Measurements from ENCODE around the gene KREMEN1.

KREMEN1 gene

GRCh38 chr22:29049655-29050263 is 23.1 kb upstream of the KREMEN1 start:
- DNase-seq = no peak

- DNase-seq = no peak
Measured at GRCh38 chr22:29050457-29050856, 22.4 kb upstream of the KREMEN1 start.

- DNase-seq = no peak
Measured at GRCh38 chr22:29053048-29053702, 19.7 kb upstream of the KREMEN1 start.

DNA sequence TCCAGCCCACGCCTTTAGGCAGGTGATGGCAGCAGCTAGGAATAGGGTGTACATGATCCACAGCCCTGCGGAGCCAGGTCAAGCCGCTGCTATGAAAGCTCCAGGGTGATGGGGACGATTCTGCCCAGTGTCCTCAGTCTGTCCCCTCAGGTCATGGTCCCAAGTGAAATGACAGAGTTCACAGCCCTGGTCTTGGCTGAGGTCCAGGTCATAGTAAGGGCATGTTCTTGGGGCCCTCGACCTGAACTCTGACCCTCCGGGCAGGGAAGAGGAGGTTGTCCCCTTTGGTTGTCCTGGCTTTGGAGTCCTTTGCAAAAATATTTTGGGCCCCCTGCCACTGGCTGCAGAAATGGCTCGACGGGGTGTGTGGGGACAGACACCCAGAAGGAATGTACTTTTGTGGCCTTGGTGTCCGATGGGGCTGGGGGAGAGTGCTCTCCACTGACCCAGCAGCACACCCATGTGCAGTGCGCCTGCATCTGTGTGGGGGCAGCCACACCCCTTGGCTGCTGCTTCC is 18.5 kb upstream of the KREMEN1 start:
- no peak for DNase-seq

- DNase-seq = no peak
Measured at GRCh38 chr22:29055192-29055830, 17.5 kb upstream of the KREMEN1 start.

DNA sequence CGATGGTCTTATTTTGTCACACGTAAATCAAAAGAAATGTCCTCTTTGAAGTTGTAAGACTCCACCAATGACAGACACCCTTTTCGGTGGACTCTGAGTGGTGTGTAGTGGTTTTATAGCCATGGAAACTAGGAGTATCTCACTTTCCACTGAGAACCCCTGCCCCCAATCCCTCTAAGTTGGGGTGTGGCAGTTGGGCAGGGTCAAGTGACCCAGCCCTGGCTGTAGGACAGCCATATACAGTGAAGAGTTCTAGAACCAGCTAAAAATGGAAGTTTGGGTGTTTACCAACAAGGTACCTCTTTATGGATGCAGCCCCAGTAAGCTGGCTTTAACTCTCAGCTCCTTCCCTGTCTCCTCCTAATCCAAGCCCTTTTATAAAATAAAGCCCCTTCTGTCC is 16.4 kb upstream of the KREMEN1 start:
- no peak for DNase-seq

DNA sequence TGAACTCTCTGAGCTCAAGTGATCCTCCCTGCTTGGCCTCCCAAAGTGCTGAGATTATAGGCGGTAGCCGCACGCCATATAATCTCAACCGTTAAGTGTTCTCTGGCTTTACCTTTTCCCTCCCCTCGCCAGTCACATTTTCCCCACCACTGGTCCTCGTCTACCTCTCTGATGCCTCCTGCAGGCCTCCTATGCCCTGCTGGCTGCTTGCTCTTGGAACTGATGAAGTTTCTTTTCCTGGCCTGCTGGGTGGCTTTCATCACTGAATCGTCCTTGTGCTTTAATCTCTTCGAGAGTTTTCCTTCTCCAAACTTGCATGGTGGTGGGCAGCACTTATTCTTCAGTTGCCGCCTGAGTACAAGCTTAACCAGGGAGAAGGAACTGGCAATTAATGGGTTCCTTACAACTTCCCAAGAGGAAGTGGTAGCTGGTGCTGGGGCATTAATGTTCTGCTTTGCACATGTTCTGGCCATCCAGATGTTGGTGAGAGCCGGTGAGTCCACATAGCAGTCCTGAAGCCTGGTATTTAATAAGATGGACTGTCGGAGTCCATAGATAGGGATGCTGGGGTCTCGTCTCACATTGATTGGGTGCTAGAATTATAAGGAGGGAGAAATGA is 12.5 kb upstream of the KREMEN1 start:
- no peak for DNase-seq

DNA sequence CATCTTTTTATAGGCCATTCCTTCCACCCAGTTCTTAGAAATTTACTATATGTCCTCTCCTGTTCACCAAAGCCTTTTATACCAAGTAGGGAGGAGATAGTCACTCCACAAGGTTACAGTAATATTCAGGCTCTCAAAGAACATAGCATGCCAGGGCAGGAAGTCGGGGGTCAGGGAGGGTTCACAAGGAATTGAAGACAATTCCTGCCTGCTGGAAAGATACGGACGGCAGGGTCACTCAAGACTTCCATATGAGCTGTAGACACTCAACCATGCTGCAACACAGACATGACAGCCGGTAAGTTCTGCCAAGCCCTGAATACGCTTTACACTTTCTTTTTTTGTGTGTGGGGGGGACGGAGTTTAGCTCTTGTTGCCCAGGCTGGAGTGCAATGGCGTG is 11.9 kb upstream of the KREMEN1 start:
- no peak for DNase-seq

DNA sequence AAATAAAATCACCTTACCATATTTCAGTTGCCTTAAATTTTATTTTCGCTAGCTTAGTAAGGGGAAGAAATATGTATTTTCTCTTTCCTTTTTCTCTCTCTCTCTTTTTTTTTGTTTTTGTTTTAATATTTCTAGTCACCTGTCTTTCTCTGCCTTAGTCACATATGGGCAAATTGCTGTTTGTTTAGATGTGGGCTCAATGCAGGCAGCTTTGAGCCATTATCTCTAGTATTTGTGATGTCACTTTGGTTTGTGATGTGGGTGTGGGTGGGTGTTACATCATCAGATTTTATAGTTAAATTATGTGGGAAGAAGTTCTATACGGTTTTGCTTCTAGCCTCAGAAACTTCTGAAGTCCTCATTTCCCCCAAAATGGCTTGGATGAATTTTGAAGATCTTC is 11.1 kb upstream of the KREMEN1 start, which contains the start of gene C22orf31:
Gene C22orf31, minus strand, starts transcription at position 59 of the 400 bp plus-strand sequence. Its CDS starts 39 bp downstream, at position 20.
- no peak for DNase-seq

DNA sequence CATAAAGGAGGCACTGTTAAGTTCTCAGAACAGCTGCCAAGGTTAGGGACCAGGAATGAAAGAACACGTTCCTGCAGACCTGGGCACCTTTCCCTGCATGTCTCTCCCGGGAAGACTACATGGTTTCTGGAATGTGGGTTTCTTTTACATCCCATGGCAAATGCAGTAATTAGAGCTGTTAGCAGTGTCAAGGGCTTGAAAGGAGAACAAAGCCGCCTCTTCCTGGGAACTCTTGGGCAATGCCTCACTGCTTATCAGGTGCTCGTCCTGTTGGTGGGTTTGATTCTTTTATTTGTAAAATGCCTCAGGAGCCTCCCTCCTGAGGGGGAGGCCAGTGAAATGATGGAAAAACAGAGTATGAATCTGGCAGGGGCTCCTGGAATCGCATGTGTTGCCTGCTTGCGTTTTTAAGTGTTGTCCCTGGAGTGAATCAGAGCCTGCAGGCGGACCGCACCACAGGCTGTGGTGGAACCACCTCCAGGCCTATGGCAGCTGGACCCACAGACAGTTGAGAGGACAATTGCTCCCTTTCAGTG is 10.5 kb upstream of the KREMEN1 start:
- DNase-seq = no peak

DNA sequence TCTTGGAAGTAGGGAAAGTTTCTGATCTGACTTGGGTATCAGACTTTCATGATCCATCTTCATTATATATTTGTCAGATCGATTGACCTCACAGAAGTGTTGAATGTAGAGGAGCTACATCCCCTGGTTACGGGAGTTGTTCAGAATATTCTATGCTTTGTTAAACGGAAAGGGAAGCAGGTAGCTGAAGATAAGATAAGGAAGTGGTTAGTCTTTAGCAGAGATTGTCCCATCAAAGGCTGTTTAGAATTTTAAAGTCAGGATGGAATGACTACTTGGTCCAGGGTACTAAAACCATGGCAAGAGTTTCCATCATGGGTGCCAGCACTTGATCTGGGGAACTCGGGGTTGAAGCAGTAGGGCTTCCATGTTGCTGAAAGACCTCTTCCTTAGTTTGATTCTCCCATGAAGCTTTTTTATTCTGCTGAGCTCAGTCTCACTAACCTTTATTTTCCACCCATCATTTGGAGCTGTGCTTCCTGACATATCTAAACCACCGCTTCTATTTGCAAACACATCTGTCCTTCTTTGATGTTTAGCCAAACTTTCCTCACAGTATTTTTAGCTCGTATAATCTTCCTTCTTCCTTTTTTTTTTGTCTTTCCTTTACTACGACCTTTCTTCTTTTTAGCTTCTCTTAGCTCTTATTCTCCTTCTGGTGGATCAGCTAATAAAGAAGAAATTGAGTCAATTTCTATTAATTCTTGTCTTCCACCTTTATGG is 7.2 kb upstream of the KREMEN1 start:
- no peak for DNase-seq

- DNase-seq = no peak
Measured at GRCh38 chr22:29069463-29069862, 3.4 kb upstream of the KREMEN1 start.

DNA sequence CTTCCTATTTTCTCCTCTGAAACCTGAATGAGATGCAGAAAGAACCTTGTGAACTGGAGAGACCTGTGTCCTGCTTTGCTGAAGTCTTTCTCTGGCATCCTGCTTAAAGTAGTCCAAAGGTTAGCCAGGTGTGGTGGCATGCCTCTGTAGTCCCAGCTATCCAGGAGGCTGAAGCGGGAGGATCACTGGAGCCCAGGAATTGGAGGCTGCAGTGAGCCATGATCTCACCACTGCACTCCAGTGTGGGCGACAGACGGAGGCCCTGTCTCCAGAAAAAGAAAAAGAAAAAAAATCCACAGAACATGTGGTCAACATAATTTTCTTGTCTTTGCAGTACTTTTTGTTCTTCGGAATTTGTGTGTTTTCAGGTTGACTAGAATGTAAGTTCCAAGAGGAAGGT is 2.3 kb upstream of the KREMEN1 start:
- no peak for DNase-seq

- DNase-seq = no peak
Measured at GRCh38 chr22:29071261-29072045, 1.4 kb upstream of the KREMEN1 start.

DNA sequence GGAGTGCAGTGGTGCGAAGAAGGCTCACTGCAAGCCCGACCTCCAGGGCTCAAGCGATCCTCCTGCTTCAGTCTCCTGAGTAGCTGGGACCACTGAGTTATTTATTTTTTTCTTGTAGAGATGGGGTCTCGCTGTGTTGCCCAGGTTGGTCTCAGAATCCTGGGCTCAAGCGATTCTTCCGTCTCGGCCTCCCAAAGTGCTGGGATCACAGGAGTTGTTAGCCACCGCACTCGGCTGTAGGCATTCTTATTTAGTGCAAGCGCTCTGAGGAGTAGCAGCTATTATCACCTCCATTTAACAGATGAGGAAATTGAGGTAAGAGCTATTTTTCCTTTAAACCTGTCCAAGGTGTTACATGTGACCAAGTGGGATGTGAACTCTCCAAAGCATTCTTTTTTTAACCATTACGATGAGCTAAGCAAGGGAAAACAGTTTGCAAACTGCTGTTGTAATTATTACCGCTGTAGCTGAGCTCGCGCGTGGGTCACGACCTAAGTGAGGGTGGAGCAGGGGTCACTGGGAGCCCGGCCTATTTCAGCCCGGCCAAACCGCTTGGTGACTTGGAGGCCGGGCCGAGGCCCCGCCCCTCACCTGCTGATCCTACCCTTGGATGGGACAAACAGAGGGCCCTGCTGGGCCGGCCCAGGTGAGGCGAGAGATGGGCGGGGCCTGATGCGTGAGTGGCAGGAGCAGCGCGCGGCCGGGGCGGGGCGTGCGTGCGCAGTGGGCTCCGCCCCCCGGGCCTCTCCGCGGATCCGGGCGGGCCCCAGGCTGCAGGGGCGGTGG is 449 bp upstream of the KREMEN1 start:
- no peak for DNase-seq

DNA sequence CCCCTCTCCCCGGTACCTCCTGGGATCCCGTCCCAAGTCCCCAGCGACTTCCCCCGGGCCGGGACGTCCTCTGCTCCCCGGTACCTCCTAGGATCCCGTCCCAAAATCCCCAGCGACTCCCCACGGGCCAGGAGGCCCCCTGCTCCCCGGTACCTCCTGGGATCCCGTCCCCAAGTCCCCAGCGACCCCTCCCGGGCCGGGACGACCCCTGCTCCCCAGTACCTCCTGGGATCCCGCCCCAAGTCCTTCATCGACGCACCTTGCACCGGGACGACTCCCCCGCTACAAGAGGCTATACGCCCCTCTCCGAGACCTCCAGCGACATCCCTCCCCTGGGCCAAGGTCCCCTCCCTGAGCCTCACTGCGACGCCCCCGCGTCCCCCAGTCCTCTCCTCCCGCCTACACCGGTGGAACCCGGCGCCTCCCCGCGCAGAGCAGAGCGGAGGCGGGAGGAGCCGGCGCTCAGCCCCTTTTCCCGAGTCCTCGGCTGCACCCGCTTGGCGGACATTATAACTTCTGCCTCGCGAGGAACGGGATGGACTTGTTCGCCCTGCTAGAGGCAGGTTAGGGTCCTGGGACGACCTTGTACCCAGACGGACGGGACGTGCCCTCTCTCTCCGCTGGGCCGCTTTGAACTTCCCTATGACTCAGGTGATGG is 912 bp downstream of the KREMEN1 start:
- no peak for DNase-seq

- no peak for DNase-seq
Measured at GRCh38 chr22:29074276-29074772, 1.5 kb downstream of the KREMEN1 start.

DNA sequence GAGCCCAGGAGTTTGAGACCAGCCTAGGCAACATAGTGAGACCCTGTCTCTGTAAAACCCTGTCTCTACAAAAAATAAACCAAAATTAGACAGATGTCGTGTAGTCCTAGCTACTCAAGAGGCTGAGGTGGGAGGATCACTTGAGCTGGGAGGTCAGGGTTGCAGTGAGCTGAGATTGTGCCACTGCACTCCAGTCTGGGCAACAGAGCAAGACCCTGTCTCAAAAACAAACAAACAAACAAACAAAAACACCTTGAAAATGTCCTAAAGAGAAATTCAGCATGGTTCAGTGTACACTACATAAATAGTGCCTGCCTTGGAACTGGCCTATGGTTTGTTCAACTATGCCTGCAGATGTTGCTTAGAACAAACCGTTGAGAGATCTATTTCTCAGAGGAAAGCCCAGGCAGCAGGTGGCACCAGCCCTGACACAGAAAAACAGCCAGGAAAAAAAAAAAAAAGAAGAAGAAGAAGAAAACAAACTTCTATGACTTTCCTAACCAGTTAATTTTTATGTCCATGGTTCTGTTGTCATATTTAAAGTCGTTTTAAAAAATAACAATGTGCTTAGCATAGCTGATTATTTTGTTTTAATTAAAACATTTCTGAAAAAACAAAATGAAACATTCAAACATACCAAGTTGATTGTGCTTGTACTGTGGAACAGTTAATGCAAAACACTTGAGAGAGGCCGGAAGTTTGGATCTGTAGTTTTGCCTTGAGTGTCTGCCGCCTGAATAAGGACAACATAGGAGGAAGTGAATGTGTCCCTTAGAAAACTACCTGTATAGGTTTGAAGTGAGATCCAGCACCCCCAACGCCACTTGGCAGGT is 5.4 kb downstream of the KREMEN1 start:
- DNase-seq = no peak

- no peak for DNase-seq
Measured at GRCh38 chr22:29078869-29079207, 6.0 kb downstream of the KREMEN1 start.
